ENCODE results near the gene CFAP119. TPM values are rescaled to one million over a fixed set of nuclear protein-coding genes. Genes with fewer than 3 reads are reported as not detected.

The CFAP119 gene
- total RNA-seq, 1 experiment from 2014 or later = 9.6 TPM

GRCh38 chr16:30747799-30748633, 13.8 kb downstream of the CFAP119 start, which contains the start of gene PHKG2:
Gene PHKG2 (plus strand): TSS chr16:30748425. CDS start chr16:30748821, 396 bp downstream.
- Histone ChIP-seq H3K4me3 (ENCODE audit: low read length) (peak within 1 kb of the TSS; percentile 69), H4K20me1 (ENCODE audit: low read length) (no peaks in the 10 kb centered on the region), H3K79me2 (ENCODE audit: low read length) (peaks cover 23% of the 10 kb centered on the region), H3K9me3 (ENCODE audit: low read length) (no peaks in the 10 kb centered on the region), H3K9ac (ENCODE audit: low read length) (peak within 1 kb of the TSS; percentile 75), H3K36me3 (ENCODE audit: low read depth, low read length) (peaks cover 6% of the 10 kb centered on the region), H3K27me3 (ENCODE audit: low read length) (no peaks in the 10 kb centered on the region), H2AFZ (ENCODE audit: low read length) (0 out of 2 replicates have a peak within 1 kb of the TSS, but pooled peaks have one; percentile 43), H3K9me2 (replicated peaks; ENCODE audit: low read length) (no peaks in the 10 kb centered on the region), H3F3A (ENCODE audit: low read length, unreplicated experiment) (peaks cover 8% of the 10 kb centered on the region), H3K4me2 (ENCODE audit: low read length) (peak within 1 kb of the TSS; percentile 84), H3K27ac (ENCODE audit: low read length) (peak within 1 kb of the TSS; percentile 83), H3K4me1 (ENCODE audit: insufficient read depth, low read length) (peaks cover 14% of the 10 kb centered on the region)
- BruUV-seq (replicated peaks) = no TSS peak
- TF ChIP-seq EZH2 (IDR thresholded peaks at IDR 0.05; ENCODE audit: low read length, unreplicated experiment) = no peak
- TF ChIP-seq EZH2phosphoT487 (IDR thresholded peaks at IDR 0.05; ENCODE audit: borderline replicate concordance, low read length) = no peak
- TF ChIP-seq, protein P1, sequence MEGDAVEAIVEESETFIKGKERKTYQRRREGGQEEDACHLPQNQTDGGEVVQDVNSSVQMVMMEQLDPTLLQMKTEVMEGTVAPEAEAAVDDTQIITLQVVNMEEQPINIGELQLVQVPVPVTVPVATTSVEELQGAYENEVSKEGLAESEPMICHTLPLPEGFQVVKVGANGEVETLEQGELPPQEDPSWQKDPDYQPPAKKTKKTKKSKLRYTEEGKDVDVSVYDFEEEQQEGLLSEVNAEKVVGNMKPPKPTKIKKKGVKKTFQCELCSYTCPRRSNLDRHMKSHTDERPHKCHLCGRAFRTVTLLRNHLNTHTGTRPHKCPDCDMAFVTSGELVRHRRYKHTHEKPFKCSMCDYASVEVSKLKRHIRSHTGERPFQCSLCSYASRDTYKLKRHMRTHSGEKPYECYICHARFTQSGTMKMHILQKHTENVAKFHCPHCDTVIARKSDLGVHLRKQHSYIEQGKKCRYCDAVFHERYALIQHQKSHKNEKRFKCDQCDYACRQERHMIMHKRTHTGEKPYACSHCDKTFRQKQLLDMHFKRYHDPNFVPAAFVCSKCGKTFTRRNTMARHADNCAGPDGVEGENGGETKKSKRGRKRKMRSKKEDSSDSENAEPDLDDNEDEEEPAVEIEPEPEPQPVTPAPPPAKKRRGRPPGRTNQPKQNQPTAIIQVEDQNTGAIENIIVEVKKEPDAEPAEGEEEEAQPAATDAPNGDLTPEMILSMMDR (conservative IDR thresholded peaks at IDR 0.05; ENCODE audit: low read depth, low read length) = no peak
- ChIA-PET CTCF (interaction anchor here (0.7 to 0.8 kb wide), 2 partner anchors 26 to 67 kb away, joined by 3 read pairs; no protein-coding TSS in a partner anchor), POLR2A (ENCODE audit: unreplicated experiment) (interaction anchor here (0.5 to 0.7 kb wide), 4 partner anchors 110 to 377 kb away, joined by 3 to 6 read pairs (median 4); no protein-coding TSS in a partner anchor)
- ATAC-seq = peak; percentile 96
- DNase-seq = peak; percentile 98
- intact Hi-C loops (cut with micrococcal nuclease) = no loop called here

GRCh38 chr16:30747331-30747730, 14.5 kb downstream of the CFAP119 start:
- Histone ChIP-seq H3K9me3 (ENCODE audit: low read length) (no peaks in the 10 kb centered on the region), H3K9ac (ENCODE audit: low read length) (peak overlapping the region; percentile 75), H3K4me1 (ENCODE audit: insufficient read depth, low read length) (peaks cover 17% of the 10 kb centered on the region), H3K9me2 (replicated peaks; ENCODE audit: low read length) (no peaks in the 10 kb centered on the region), H3K79me2 (ENCODE audit: low read length) (peaks cover 30% of the 10 kb centered on the region), H3F3A (ENCODE audit: low read length, unreplicated experiment) (peaks cover 8% of the 10 kb centered on the region), H2AFZ (ENCODE audit: low read length) (0 out of 2 replicates have a peak overlapping the region, but pooled peaks have one; percentile 43), H4K20me1 (ENCODE audit: low read length) (no peaks in the 10 kb centered on the region), H3K27me3 (ENCODE audit: low read length) (no peaks in the 10 kb centered on the region), H3K36me3 (ENCODE audit: low read depth, low read length) (peaks cover 6% of the 10 kb centered on the region), H3K4me2 (ENCODE audit: low read length) (peak overlapping the region; percentile 84), H3K27ac (ENCODE audit: low read length) (peak overlapping the region; percentile 83), H3K4me3 (ENCODE audit: low read length) (peak overlapping the region; percentile 54; the same call in 1 of the 2 replicates)
- DNase-seq (peak; percentile 69), ATAC-seq (peak; percentile 66)
- intact Hi-C loops (cut with micrococcal nuclease) = no loop called here
- TF ChIP-seq EZH2 (IDR thresholded peaks at IDR 0.05; ENCODE audit: low read length, unreplicated experiment) = no peak
- no peak for TF ChIP-seq EZH2phosphoT487 (IDR thresholded peaks at IDR 0.05; ENCODE audit: borderline replicate concordance, low read length)
- TF ChIP-seq, protein P1 (conservative IDR thresholded peaks at IDR 0.05; ENCODE audit: low read depth, low read length) = no peak
- ChIA-PET POLR2A (ENCODE audit: unreplicated experiment) (interaction anchor here (0.5 kb wide), 1 partner anchor 376 kb away, joined by 3 read pairs; no protein-coding TSS in a partner anchor), CTCF (interaction anchor here (0.7 to 0.8 kb wide), 2 partner anchors 26 to 67 kb away, joined by 3 read pairs; no protein-coding TSS in a partner anchor)
- BruUV-seq (replicated peaks) = no TSS peak
